Stimulated activated effector memory CD8-positive, alpha-beta T cell treated with anti-CD3 and anti-CD28 coated beads, Interleukin-12 subunit alpha, Interleukin-12 subunit beta, amount 100 ng/mL, for 72 hours (primary cell): Measurements from ENCODE around the gene C15orf62.
A peak's percentile ranks its signal among the peaks of the same experiment; 100 is the strongest.

Experiments
- ATAC-seq: fragments of 150-1000 bp; cut with Tn5 transposase; 2 replicates; pipeline ENCODE4 v1.10.0; 2021
- DNase-seq, 2 donors: peaks; one replicate each; pipeline ENCODE4 v3.0.0; 2021 to 2022; ENCODE audit warnings: low spot score in 2 of 2
- H3K27ac Mint-ChIP-seq: one replicate; pipeline ENCODE4 v1.8.0; 2022; ENCODE audit warnings: mild to moderate bottlenecking, mixed read lengths
- H3K36me3 Mint-ChIP-seq: one replicate; pipeline ENCODE4 v1.8.0; 2022; ENCODE audit warnings: mild to moderate bottlenecking, mixed read lengths
- H3K4me1 Mint-ChIP-seq: one replicate; pipeline ENCODE4 v1.8.0; 2022; ENCODE audit warnings: mixed read lengths
- H3K4me3 Mint-ChIP-seq: one replicate; pipeline ENCODE4 v1.8.0; 2022; ENCODE audit warnings: mild to moderate bottlenecking, mixed read lengths
- H3K9me3 Mint-ChIP-seq: one replicate; pipeline ENCODE4 v1.8.0; 2022; ENCODE audit warnings: mixed read lengths

C15orf62 gene

DNA sequence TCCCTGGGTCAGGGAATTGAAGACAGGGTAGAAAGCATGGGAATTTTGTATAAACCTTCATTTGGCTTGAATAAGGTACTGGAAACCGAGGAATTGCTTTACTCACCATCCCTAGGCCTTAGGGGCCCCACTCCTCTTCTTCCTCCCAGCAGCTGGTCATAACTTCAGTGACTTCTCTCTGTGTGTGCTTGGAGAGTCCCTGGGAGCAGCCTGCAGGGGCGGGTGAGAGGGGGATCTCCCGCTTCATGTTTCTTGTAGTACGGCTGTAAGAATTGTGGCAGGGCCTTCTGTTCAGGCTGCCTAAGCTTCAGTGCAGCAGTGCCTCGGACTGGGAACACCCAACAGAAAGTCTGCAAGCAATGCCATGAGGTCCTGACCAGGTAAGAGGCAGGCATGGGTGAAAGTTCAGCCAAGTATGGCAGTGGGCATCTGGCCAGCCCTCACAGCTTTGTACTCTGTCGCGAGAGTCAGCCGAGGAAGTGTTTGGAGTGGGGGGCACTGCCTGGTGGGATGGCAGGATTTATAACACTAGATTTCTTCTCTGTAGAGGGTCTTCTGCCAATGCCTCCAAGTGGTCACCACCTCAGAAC lies 39.2 kb downstream of the C15orf62 start:
- DNase-seq (no peak), ATAC-seq (no peak)
- Mint-ChIP-seq H3K9me3 (no peaks in the 10 kb centered on the region), H3K4me3 (peak overlapping the region; percentile 98), H3K4me1 (peaks cover 21% of the 10 kb centered on the region), H3K36me3 (peaks cover 32% of the 10 kb centered on the region), H3K27ac (no peak overlapping the region)

DNA sequence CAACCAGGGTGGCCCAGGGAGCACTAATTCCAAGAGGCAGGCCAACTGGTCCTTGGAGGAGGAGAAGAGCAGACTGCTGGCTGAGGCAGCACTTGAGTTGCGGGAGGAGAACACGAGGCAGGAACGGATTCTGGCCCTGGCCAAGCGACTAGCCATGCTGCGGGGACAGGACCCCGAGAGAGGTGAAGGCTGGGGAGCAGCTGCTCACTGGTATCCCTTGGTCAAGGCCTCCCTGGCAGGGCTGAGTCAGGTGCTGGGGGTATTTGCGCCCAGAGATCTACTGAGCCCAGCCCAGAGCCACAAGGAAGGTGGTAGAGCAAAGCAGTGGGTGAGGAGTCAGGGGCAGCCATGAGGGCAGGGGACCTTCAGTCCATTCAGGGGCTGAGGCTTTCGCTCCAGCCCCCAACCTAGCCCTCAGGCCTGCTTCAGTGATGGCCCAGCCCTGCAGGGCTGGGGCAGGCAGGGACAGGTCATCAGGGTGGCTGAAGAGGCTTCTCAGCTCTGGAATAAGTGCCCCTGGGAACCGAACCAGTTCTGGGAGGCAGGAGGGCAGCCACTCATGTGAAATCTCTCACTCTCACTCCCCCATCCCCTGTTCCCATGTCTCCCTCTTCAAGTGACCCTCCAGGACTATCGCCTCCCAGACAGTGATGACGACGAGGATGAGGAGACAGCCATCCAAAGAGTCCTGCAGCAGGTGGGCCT lies 43.1 kb downstream of the C15orf62 start:
- Mint-ChIP-seq H3K4me1 (peaks cover 15% of the 10 kb centered on the region), H3K36me3 (peaks cover 25% of the 10 kb centered on the region), H3K9me3 (no peaks in the 10 kb centered on the region), H3K4me3 (no peak overlapping the region), H3K27ac (peak overlapping the region; percentile 89)
- DNase-seq: no peak
- no peak for ATAC-seq

DNA sequence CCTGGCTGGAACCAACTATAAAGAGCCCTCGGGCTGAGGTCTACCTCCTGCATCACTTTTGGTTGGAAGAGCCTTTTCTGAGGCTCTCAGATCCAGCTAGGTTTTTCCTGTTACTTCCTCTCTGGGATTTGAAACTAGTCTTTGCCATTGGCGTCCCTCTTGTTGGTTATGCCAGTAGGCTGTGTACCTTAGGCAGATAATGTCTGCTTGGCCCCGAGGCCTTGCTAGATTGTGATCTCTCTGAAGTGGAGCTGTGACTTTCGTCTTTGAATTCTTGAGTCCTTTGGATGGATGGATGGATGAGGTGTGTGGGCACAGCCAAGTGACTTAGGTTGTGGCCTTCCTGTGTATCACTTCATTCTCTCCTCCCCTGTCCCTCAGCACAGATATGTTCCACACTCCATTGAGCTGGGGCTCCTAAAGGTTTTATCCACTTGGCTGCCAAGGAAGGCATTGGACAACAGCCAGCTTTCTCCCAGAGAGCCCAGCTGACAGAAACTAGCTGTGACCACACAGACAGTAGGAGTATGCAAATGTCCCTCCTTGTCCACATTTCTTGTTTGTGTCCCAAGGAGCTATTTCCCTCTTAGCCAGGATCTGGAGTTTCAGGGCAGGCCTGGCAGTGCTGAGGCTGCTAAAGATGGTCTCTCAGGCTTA lies 45.4 kb downstream of the C15orf62 start:
- Mint-ChIP-seq H3K27ac (no peak overlapping the region), H3K4me1 (no peaks in the 10 kb centered on the region), H3K36me3 (peaks cover 20% of the 10 kb centered on the region), H3K4me3 (no peak overlapping the region), H3K9me3 (no peaks in the 10 kb centered on the region)
- ATAC-seq (no peak), DNase-seq (no peak)

DNA sequence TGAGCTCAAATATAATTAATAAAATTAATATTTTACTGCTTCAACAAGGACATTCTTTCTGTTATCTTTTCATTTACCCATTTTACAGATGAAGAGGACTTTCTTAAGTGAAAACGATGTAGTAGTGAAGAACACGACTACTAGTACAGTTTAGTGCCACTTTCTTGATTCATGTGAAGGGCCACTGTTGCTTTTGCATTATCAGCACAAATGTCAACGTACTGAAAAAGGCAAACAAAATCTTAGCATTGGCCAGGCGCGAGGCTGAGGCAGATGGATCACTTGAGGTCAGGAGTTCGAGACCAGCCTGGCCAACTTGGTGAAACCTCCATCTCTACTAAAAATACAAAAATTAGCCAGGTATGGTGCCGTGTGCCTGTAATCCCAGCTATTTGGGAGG lies 49.3 kb downstream of the C15orf62 start:
- no peaks in the 10 kb centered on the region for H3K4me1 Mint-ChIP-seq
- ATAC-seq (no peak), DNase-seq (no peak)
- H3K9me3 Mint-ChIP-seq: no peaks in the 10 kb centered on the region
- no peak overlapping the region for H3K4me3 Mint-ChIP-seq
- no peak overlapping the region for H3K27ac Mint-ChIP-seq
- no peaks in the 10 kb centered on the region for H3K36me3 Mint-ChIP-seq

DNA sequence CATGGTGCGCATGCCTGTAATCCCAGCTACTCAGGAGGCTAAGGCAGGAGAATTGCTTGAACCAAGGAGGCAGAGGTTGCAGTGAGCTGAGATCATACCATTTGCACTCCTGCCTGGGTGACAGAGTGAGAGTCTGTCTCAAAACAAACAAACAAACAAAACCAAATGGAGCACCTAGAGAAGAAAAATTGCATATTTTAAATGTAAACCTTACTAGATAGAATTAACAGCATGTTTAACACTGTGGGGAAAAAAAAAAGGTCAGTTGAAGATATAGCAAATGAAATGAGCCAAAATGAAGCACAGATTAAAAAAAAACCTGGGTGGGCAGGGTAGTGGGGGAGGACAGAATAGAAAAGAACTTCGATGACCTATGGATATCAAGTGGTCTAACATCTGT lies 51.4 kb downstream of the C15orf62 start:
- DNase-seq (no peak), ATAC-seq (no peak)
- no peaks in the 10 kb centered on the region for H3K9me3 Mint-ChIP-seq
- H3K4me3 Mint-ChIP-seq: no peak overlapping the region
- H3K27ac Mint-ChIP-seq: no peak overlapping the region
- no peaks in the 10 kb centered on the region for H3K4me1 Mint-ChIP-seq
- no peaks in the 10 kb centered on the region for H3K36me3 Mint-ChIP-seq
